Ovary (tissue), 9 donors: ENCODE data around the gene LYL1. TPM values are rescaled to one million over a fixed set of nuclear protein-coding genes. Genes with fewer than 3 reads are reported as not detected.

Experiments used
- DNase-seq, 5 donors: peaks; one replicate each; pipeline ENCODE4 v3.0.0-alpha.2; 2019 to 2020
- H3K27ac ChIP-seq, 2 donors: fragments of 200-600 bp; one replicate each; pipeline versions ENCODE4 v1.5.1 to v1.8.0; 2019 to 2022
- H3K27me3 ChIP-seq: fragments of 200-600 bp; one replicate; pipeline ENCODE4 v1.8.0; 2022
- H3K36me3 ChIP-seq: fragments of 200-600 bp; sonication (generic); one replicate; pipeline ENCODE4 v1.5.1; 2019
- H3K4me1 ChIP-seq: one replicate; pipeline ENCODE4 v1.8.1; 2013; ENCODE audit warnings: mild to moderate bottlenecking, moderate library complexity; ENCODE audit not compliant: insufficient read depth
- H3K4me3 ChIP-seq: fragments of 200-600 bp; sonication (generic); one replicate; pipeline ENCODE4 v1.5.1; 2017
- H3K9me3 ChIP-seq, 2 donors: fragments of 200-600 bp in 1 of 2; sonication (generic) in 1 of 2; one replicate each; pipeline versions ENCODE4 v1.5.1 to v1.8.1; 2013 to 2019; ENCODE audit warnings: mild to moderate bottlenecking in 1 of 2, moderate library complexity in 1 of 2
- EP300 ChIP-seq: sonication (generic); formaldehyde crosslinking; IDR thresholded peaks from one replicate; pipeline ENCODE4 v1.6.1; 2017; ENCODE audit warnings: antibody characterized with exemption
- POLR2A ChIP-seq: fragments of 450-650 bp; IDR thresholded peaks from one replicate; pipeline ENCODE4 v1.6.1; 2017; ENCODE audit warnings: antibody characterized with exemption, mild to moderate bottlenecking, moderate library complexity
- WGBS, 3 donors: extraction: QIAGEN DNeasy Blood & Tissue Kit in 1 of 3; methylation state at CpG; one replicate each; pipeline versions ENCODE4 v1.1.5 to v1.1.7; 2013 to 2017; 5-methylcytosine and 5-hydroxymethylcytosine counted together
- intact Hi-C, 4 donors: fragments of 100-400 bp; cut with DNase I; formaldehyde crosslinking; loops; one replicate each; pipeline versions ENCODE4 v1.11.0 to v1.15.1; 2022 to 2023
- polyA plus RNA-seq, 2 donors: library from polyadenylated mRNA; stranded (reverse); fragments of 200-250 nt in 1 of 2; fragments of 350-450 nt in 1 of 2; fragmentation: Illumina TruSeq in 1 of 2; extraction: RNeasy Lipid Tissue Mini Kit (QIAGEN cat#74804) in 1 of 2; gene quantifications; one replicate each; pipeline ENCODE4 v1.2.3, GENCODE V29; 2013 to 2014
- total RNA-seq, 7 donors: library from RNA; depleted of rRNA in 2 of 7; stranded (reverse); fragments of >200 nt in 2 of 7; fragmentation: NEBNext Ultra II Directional in 3 of 7; extraction: Animal tissue kit (Norgen Biotek cat#: 25700) in 3 of 7; gene quantifications; one replicate each; pipeline versions ENCODE4 v1.1.0 to v1.2.4, GENCODE V29; 2016 to 2023
- TF ChIP-seq, protein P1 (sequence below), 3 donors: fragments of 450-650 bp in 2 of 3; fragments of 200-600 bp in 1 of 3; IDR thresholded peaks; one replicate each; pipeline versions ENCODE4 v1.5.1 to v1.8.0; 2016 to 2022; ENCODE audit warnings: antibody characterized with exemption in 3 of 3, mild to moderate bottlenecking in 1 of 3
- donor health status: DM: no; HTN: no; CAD: no; lungs with moderate emphysema.
- donor health status: DM: no; HTN: no; CAD: no.
- donor health status: Bipolar disorder and iron deficiency.
- donor health status: DM: yes; HTN: yes; CAD: no.
- donor health status: DM: no; HTN: no; CAD: no.
- donor health status: DM: yes; HTN: yes; CAD: no.

Gene LYL1
- total and polyA plus RNA-seq, 9 donors = 0.90 to 7.4 (median 5.0) TPM

- intact Hi-C loops = no loop called here
- no peaks in the 10 kb centered on the region for H3K9me3 ChIP-seq
- H3K27me3 ChIP-seq = no peaks in the 10 kb centered on the region
- 84 to 88% (median 86%) methylated on average over 9 of the region's 9 CpGs for WGBS, 3 donors
- H3K4me3 ChIP-seq = no peak overlapping the region
- TF ChIP-seq POLR2A (no peak), EP300 (no peak)
- TF ChIP-seq, protein P1, sequence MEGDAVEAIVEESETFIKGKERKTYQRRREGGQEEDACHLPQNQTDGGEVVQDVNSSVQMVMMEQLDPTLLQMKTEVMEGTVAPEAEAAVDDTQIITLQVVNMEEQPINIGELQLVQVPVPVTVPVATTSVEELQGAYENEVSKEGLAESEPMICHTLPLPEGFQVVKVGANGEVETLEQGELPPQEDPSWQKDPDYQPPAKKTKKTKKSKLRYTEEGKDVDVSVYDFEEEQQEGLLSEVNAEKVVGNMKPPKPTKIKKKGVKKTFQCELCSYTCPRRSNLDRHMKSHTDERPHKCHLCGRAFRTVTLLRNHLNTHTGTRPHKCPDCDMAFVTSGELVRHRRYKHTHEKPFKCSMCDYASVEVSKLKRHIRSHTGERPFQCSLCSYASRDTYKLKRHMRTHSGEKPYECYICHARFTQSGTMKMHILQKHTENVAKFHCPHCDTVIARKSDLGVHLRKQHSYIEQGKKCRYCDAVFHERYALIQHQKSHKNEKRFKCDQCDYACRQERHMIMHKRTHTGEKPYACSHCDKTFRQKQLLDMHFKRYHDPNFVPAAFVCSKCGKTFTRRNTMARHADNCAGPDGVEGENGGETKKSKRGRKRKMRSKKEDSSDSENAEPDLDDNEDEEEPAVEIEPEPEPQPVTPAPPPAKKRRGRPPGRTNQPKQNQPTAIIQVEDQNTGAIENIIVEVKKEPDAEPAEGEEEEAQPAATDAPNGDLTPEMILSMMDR (IDR thresholded peaks at IDR 0.05) = no peak
- no peaks in the 10 kb centered on the region for H3K4me1 ChIP-seq
- no peak overlapping the region for H3K27ac ChIP-seq
- no peaks in the 10 kb centered on the region for H3K36me3 ChIP-seq
- no peak for DNase-seq
Measured at GRCh38 chr19:13127051-13127450, 24.4 kb upstream of the LYL1 start.

- H3K27me3 ChIP-seq = no peaks in the 10 kb centered on the region
- intact Hi-C loops = no loop called here
- no peak overlapping the region for H3K27ac ChIP-seq
- H3K36me3 ChIP-seq = no peaks in the 10 kb centered on the region
- DNase-seq = no peak
- H3K4me1 ChIP-seq = peaks cover 9% of the 10 kb centered on the region
- no peaks in the 10 kb centered on the region for H3K9me3 ChIP-seq
- WGBS, 3 donors = 78 to 82% (median 82%) methylated on average over 20 of the region's 20 CpGs
- TF ChIP-seq, protein P1 (IDR thresholded peaks at IDR 0.05) = no peak
- TF ChIP-seq POLR2A (no peak), EP300 (no peak)
- H3K4me3 ChIP-seq = no peak overlapping the region
Measured at GRCh38 chr19:13122980-13123957, 20.6 kb upstream of the LYL1 start.

GRCh38 chr19:13122275-13122878 lies 19.7 kb upstream of the LYL1 start:
- no peaks in the 10 kb centered on the region for H3K9me3 ChIP-seq
- H3K27me3 ChIP-seq = no peaks in the 10 kb centered on the region
- WGBS, 3 donors = 75 to 86% (median 82%) methylated on average over 13 of the region's 13 CpGs
- no peak overlapping the region for H3K27ac ChIP-seq
- TF ChIP-seq EP300 (no peak), POLR2A (no peak)
- TF ChIP-seq, protein P1 (IDR thresholded peaks at IDR 0.05) = no peak
- peaks cover 9% of the 10 kb centered on the region for H3K4me1 ChIP-seq
- intact Hi-C loops = no loop called here
- H3K36me3 ChIP-seq = no peaks in the 10 kb centered on the region
- H3K4me3 ChIP-seq = no peak overlapping the region
- no peak for DNase-seq

- Histone ChIP-seq H3K9me3 (no peaks in the 10 kb centered on the region), H3K27me3 (no peaks in the 10 kb centered on the region), H3K4me1 (peaks cover 9% of the 10 kb centered on the region), H3K27ac (no peak overlapping the region), H3K36me3 (no peaks in the 10 kb centered on the region), H3K4me3 (no peak overlapping the region)
- intact Hi-C loops = no loop called here
- no peak for DNase-seq
- 78 to 86% (median 83%) methylated on average over 18 of the region's 18 CpGs for WGBS, 3 donors
- TF ChIP-seq EP300 (no peak), POLR2A (no peak)
- TF ChIP-seq, protein P1 (IDR thresholded peaks at IDR 0.05) = no peak
Measured at GRCh38 chr19:13121551-13122274, 19.1 kb upstream of the LYL1 start.
